Activated naive CD8-positive, alpha-beta T cell treated with anti-CD3 and anti-CD28 coated beads, Interleukin-2, amount 50 U/mL, for 16 hours (primary cell): ENCODE measurements around the gene DPF1.
"Not testable (repeated sequence)": the region's sequence is repeated elsewhere in the genome, so short reads cannot be mapped to it uniquely, and the experiment has no call there.

ENCODE experiments used
- DNase-seq: peaks from one replicate; pipeline ENCODE4 v3.0.0-alpha.2; 2020; ENCODE audit warnings: low read depth, low spot score

DPF1 gene

DNA sequence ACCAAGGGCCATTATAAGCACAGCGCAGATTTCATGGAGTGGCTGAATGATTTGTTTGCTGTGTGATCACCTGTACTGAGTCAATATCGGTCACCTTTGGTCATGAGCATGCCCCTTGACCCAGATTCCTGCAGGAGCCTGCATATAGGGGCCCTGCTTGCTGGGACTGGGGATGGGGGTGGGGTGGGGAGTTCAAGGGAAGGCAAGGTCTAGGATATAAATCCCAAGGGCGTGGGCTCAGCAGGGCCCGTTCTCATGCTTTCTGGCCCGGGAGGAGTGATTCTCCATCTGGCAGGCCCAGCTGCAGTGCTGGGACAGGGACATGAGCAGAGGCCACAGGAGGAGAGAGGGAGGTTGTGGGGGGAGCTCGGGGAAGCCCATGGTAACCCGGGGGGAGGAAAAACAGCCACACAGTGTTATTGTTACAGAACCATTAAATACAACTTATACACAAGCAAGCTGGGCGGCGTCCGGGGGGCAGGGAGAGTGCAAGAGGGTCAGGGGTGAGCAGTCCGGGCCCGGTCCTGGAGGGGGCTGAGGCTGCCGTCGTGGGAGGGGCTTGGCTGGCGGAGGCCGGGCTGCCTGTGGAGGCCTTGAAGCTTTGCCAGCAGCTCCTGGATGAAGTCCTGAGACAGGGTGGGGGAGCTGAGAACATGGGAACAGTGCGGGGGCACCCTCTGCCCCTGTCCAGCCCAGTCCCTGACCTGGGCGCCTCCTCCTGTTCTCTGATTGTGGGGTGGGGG, 27.0 kb upstream of the DPF1 start:
- DNase-seq = no peak

DNA sequence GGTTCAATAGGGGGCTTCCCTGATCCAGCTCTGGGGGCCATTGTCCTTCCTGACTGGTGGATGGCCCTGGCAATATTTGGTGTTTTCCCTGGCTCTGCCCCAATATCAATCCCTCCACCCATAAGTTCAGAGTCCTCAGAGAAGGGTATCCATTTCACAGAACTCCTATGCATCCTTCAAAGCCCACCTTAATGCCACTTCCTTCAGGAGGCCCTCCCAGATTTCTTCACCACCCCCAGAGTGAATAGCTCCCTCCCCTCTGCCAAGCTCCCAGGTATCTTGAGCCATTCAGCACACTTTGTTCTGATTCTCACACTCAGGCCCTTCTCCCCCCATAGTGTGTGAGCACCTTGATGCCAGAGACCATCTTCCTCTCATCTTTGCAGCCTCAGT, 26.4 kb upstream of the DPF1 start:
- DNase-seq = no peak

DNA sequence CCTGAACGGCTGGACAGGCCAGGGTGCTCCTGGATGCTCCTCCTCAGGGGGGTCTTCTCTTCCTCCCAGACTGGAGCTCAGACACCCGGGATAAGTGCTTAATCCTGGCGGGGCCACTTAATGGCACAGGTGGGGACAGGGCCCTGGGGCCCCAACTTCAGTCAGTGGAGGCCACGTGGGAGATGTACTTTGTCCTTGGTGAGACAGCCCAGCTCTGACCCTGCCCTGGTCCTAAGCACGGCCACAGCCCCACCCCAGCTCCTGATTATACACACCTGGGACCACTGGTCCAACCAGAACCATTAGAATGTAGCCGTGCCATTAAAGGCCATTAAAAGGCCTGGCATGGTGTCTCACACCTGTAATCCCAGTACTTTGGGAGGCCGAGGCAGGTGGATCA, 24.4 kb upstream of the DPF1 start:
- DNase-seq = no peak

DNA sequence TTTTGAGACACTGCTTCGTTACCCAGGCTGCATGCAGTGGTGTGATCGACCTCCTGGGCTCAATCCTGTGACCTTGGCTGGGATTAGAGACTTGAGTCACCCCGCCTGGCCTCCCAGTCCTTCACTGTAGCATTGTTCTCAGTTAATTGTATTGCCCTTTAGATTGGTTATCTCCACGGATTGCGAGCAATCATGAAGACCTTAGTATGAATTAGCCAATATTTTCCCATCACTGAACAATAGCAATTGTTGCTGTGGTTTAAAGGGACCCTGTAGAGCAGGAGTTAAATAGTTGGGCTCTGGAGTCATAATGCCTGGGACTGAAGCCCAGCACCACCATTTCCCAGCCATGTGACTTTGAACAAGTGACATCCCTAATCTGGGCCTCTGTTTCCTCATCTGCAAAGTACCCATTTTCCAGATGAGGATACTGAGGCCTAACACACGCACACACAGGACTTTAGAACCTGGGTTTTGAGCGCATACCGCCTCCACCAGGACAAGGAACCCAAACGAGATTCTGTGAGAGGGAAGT, 23.8 kb upstream of the DPF1 start:
- DNase-seq = no peak

DNA sequence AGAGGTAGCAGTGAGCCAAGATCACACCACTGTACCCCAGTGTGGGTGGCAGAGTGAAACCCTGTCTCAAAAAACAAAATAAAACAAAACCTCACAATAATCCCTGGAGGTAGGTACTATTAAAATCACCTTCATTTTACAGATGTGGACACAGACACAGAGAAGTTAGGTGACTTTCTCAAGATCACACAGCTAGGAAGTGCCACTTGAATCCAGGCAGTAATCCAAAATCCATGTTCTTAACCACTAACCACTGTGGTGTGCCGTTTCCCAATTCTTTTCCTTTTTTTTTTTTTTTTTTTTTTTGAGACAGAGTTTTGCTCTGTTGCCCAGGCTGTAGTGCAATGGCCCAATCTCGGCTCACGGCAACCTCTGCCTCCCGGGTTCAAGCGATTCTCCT, 23.1 kb upstream of the DPF1 start:
- DNase-seq = no peak

DNA sequence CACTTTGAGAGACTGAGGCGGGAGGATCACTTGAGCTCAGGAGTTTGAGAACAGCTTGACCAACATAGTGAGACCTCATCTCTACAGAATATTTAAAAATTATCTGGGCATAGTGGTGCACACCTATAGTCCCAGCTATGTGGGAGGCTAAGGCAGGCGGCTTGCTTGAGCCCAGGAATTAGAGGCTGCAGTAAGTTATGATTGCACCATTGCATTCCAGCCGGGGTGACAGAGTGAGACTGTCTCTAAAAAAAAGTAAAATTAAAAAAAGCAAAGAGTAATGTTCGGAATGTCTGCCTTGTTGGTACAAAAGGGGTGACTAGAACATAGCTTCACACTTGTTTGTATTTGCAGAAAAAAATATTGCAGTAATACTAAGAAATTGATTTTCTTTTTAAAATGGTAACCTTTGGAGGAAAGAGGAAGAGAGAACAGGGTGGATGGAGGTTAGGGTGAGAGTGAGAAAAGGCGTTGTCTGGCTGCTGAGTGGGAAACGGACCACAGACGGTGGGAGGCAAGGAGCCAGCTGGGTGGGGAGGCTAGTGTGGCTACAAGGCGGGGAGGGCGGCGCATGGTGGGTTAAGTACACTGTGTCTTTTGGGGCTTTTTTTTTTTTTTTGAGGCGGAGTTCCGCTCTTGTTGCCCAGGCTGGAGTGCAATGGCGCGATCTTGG, 21.9 kb upstream of the DPF1 start:
- no peak for DNase-seq

DNA sequence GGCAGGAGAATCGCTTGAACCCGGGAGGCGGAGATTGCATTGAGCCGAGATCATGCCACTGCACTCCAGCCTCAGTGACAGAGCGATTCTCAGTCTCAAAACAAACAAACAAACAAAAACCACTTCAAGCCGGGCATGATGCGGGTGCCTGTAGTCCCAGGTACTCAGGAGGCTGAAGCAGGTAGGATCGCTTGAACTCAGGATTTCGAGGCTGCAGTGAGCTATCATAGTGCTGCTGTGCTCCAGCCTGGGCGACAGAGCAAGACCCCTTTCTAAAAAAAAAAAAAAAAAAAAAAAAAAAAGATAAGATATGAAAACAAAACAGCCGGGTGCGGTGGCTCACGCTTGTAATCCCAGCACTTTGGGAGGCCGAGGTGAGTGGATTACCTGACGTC, 19.3 kb upstream of the DPF1 start:
- DNase-seq = no peak

DNA sequence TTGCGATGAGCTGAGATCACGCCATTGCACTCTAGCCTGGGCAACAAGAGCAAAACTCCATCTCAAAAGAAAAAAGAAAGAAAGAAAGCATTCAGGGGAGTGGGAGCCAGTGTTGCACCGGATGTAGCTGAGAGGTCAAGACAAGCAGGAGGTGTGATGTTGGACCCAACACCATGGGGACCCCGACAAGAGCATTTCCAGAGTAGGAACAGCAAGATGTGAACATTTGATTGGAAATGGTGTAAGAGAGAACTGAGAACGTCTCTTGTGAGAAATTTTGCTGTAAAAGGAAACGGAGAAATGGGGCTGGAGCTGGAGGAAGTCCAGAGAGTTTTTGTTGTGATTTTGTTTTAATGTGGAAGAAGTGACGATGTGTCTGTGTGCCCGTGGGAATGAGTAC, 15.8 kb upstream of the DPF1 start:
- DNase-seq = no peak

DNA sequence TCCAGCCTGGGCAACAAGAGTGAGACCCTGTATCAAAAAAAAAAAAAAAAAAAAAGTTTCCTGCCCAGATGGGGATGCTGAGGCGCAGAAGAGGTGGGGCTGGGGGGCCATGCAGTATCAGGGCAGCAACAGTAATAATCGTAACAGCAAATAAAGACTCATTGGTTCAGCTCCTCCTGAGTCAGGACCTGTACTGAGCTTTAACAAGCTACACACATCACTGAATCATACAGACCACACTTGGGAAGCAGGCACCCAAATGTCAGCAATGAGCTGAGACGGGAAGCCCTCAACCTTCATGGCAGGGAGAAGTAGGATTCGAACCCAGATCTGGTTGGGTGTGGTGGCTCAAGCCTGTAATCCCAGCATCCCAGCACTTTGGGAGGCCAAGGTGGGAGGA, 10.6 kb upstream of the DPF1 start:
- DNase-seq = no peak

DNA sequence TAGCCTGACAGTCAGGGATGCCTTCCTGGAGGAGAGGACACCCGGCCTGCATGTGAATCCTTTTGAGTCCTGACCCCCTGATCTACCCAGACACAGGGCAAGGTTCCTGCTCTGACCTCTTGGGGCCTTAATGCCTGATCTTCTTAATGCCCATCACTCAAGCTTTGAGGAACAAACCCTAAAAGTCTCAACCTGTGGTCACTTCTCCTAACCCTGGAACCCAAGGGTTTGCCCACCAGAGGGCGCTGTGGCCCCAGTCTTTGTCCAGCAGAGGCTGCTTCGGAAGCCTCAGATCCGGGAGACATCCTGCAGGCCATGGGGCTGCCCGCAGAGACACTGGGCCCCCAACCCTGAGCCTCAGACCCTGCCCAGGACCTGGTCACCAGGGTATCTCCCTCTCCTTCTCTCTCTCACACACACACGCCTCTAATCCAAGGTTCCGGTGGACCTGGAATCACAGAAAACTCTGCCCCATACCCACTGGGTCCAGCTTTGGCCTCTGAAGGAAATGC, 9.8 kb upstream of the DPF1 start:
- peak; percentile 49 for DNase-seq

DNA sequence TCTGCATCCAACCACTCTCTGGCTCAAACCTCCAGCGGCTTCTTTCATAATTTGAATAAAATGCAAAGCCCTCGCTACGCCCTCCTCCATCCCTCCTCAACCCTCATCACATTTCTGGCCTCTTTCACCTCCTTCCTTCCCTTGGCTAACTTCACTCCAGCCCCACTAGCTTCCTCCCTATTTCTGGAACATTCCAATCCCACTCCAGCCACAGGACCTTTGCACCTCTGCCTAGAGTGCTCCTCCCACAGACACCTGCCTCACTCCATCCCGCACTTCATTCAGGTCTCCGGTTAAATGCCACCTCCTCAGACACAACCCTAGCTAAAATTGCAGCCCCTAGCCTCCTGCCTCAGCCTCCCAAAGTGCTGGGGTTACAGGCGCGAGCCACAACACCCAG, 7.9 kb upstream of the DPF1 start:
- no peak for DNase-seq

DNA sequence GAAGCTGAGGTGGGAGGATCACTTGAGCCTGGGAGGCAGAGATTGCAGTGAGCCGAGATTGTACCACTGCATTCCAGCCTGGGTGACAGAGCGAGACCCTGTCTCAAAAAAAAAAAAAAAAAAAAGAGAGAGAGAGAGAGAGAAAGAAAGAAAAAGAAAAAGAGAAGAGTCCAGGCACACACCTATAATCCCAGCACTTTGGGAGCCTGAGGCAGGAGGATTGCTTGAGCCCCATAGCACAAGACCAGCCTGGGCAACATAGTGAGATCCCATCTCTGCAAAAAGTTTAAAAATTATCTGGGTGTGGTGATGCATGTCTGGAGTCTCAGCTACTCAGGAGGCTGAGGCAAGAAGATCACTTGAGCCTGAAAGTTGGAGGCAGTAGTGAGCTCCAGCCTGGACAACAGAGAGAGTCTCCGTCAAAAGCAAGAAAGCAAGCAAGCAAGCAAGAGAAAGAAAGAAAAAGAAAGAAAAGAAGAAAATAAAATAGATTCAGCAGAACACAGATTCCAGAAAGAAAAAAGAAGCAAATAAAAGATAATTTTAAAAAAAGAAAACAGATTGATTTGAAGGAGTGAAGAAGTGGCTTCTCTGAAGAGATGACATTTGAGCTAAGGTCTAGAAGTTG, 6.6 kb upstream of the DPF1 start:
- not testable (repeated sequence) for DNase-seq

DNA sequence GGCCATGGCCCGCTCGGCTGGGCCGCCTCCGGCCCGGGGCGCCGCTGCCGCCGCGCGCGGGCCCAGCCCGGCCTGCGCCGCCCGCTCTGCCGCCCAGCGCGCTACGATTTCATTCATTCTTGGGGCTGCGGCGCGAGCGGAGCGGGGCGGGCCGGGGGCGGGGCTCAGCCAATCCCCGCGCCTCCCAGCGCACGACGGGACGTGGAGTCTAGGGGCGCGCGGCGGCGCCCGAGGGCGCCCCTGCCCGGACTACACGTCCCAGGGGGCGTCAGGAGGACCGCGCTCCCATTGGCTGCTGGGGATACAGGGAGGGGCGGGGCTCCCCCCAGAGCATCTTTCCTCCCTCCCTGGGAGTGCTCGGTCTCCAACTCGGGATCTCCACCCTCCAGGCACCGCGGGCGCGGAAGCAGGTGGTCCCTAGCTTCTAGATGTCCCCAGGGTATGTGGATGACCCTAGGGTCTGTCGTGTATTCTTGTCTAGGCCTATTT, 5.6 kb upstream of the DPF1 start:
- peak; percentile 32 for DNase-seq

DNA sequence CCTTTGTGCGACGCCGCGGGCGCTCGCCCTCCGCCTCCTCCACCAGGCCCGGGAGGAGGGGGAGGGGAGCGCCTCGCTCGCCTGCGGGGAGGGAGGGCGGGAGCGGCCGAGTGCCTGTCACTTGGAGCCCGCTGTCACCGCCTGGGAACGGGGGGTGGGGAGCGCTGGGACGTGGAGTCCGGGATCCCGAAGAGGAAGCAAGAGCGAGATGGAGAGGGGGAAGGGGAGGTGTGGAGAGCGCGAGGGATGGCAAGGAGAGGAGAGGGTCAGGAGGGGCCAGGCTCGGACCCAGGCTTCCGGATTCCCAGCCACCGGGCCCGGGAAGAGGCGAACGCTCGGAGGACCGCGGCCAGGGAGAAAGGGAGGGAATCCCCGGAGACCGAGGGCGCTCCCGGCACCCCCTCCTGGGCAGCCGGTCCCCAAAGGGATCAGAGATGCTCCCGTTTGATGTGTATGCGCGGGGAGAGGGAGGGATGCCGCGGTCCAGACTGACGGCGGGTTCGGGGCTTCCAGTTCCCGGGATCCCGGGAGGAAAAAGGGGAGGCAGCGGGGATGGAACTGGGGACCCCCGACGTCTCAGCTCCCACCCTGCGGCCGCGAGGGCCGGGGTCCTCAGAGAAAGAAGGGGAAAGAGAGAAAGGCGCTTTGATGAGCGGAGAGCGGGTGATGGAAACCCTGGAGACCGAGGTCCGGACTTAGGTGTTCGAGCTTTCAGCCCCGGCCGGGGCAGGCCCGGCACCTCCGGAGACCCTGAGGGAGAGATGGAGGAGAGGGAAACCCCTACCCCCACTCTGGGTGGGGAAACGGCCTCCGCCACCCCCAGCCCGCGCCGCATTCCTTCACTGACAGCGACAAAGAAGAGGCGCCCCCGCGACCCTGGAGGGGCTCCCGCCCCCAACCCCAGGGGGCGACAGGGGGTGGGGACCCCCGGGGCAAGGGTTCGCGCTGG, 4.7 kb upstream of the DPF1 start:
- no peak for DNase-seq

DNA sequence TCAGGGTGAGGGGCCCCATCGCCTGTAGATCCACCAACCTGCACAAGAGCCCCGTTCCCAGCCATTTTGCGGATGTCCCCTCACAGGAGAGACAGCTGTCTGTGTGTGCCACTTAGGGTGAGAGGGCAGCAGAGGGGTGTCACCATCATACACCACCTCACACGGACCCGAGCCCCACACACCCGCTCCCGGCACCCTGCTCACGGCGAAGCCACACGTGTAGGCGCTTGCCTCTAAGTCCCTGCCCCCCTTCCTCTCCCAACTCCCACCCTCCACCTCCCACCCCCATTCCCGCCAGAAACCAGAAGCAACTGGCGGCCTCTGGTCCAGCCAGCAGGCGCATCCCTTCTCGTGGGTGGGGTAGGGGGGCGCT, 4.0 kb upstream of the DPF1 start:
- DNase-seq = no peak

DNA sequence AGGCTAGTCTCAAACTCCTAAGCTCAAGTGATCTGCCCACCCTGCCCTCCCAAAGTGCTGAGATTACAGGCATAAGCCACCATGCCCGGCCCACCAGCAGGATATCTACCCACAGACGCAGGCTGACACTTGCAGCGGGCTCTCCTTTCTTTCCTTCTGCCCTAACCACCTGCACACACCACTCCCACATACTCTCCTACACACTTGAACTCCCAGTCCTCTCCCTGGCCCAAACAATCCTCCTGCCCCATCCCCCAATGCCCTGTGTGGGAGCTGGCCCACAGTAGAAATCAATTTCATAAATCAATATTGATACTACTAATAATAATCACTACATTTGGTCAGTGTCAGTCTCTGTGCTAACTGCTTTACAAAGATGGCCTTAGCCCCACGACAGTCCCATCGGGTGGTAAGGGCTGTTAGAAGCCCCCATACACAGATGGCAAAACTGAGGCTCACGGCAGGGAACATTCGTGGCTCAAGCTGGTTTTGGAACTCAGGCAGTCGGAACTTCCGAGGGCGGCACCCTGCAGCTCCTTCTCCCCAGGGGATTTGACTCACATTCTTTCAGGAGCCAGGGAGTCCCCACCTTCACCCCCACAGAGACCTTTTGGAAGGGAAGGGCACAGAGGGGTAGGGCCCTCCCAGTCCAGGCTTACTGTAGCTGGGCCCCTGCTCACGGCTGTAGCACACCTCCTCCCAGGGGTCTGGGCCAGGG, 3.4 kb upstream of the DPF1 start:
- DNase-seq = no peak

DNA sequence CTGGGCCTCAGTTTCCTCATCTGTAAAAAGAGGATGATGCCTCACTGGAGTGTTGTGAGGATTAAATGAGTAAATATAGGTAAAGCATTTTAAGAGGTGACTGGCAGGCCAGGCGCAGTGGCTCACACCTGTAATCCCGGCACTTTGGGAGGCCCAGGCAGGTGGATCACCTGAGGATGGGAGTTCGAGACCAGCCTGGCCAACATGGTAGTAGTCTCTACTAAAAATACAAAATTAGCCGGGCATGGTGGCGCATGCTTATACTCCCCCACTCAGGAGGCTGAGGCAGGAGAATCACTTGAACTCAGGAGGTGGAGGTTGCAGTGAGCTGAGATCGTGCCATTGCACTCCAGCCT, 819 bp upstream of the DPF1 start:
- not testable (repeated sequence) for DNase-seq

DNA sequence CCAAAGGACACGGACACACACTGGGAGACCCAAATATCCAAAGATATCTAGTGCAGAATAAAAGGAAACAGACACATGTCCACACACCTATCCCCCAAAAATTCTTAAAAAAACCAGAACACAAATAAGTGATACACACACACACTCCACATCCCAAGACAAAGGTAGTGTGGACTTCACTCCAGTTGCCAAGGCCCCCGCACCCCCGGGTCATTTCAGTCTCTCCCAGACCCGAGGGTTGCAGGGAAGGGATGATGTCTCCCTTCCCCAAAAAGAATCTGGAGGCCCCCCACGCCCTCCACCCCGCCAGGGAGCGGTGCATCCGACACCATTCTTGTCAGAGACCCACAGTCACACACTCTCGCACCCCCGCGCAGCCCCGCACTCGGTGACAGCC, 407 bp downstream of the DPF1 start:
- DNase-seq = no peak

DNA sequence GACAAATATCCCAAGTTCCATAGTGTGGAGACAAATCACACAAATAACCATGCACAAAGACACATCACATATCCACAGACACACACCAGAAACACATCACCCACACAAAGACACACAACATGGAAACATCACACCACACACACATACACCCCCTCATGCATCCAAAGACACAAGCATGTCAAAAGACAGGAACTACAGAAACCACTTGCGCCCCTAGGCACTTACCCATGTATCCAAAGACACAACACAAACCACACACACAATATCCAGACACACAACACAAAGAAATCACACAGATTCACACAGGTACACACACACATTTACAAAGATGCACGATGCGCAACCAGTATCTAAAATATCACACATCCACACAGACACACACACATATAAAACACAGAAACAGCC, 901 bp downstream of the DPF1 start:
- DNase-seq = no peak

DNA sequence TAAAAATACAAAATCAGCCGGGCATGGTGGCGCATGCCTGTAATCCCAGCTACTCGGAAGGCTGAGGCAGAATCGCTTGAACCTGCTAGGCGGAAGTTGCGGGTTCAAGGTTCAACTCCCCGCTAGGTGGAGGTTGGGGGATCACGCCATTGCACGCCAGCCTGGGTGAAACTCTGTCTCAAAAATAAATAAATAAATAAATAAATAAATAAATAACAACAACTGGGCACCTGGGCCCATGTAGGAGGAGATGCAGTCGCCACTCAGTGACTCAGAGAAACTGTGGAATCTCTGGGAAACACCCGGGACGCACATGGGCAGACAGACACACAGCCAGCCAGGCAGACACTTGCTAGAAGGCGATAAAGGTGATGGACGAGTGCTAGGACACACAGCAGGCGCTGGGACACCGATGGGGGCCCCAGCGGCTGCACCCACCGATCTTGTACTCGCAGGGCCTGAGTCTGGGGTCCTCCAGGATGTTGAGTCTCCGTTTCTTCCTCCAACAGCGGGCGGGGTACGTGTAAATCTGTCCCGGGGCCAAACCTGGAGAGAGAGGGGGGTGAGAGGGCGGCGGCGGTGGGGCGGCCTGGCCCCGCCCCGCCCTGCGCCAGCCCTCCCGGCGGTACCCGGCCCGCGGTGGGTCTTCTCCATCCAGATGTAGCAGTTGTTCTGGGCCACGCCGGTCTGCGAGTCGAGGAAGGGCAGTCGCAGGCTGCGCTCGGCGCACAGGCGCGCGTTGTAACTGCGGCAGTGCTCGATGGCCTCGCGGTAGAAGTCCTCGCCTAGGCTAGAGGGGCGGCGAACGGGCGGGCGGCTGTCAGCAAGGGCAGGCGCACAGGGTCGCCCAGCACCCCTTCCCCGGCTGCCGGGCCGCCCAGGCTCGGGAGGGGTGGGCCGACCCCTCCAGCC, 1.8 kb downstream of the DPF1 start:
- no peak for DNase-seq
